ENCODE measurements around the gene MYL7.

Gene MYL7

GRCh38 chr7:44100458-44101302 lies 40.5 kb downstream of the MYL7 start:
- DNase-seq, result no peak

GRCh38 chr7:44099669-44100068 lies 41.5 kb downstream of the MYL7 start:
- DNase-seq, result no peak

GRCh38 chr7:44098092-44099068 lies 42.8 kb downstream of the MYL7 start:
- no peak for DNase-seq

DNA sequence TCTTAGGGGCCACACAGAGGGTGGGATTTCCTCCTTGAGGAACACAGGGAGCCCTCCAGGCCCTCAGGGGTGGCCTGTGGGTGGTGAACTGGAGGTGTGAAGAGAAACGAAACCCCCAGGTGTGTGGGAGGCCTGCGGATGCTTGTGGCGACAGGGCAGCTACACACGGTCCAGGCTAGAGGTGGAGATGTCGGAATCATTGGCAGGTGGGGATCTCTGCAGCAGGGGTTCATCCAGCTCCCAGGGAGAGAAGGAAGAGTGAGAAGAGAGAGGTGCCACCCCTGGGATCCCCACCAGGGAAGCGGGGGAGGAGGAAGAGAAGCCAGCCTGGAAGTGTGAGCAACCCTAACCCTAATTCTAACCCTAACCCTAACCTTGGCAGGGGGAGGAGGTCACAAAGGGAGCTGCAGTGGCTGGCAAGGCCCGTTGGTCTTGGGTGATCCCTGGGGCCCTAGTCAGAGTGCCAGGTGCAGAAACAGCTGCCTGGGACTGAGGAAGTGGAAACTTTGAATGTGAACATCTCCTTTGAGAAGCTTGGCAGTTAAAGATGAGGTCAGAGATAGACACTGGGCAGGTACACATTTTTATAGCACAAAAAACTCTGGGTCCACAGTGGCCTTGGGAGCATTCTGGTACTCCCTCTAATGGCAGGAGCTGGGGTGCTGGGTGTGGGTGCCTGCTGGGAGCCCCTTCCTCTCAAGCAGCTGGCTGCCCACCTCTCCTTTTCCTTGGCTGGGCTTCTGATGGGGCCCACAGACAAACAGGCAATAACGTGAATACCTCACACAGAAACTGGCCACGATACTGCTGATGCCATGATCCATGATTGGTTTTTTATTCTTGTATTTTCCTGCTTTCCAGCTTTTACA lies 43.8 kb downstream of the MYL7 start:
- DNase-seq, result no peak

DNA sequence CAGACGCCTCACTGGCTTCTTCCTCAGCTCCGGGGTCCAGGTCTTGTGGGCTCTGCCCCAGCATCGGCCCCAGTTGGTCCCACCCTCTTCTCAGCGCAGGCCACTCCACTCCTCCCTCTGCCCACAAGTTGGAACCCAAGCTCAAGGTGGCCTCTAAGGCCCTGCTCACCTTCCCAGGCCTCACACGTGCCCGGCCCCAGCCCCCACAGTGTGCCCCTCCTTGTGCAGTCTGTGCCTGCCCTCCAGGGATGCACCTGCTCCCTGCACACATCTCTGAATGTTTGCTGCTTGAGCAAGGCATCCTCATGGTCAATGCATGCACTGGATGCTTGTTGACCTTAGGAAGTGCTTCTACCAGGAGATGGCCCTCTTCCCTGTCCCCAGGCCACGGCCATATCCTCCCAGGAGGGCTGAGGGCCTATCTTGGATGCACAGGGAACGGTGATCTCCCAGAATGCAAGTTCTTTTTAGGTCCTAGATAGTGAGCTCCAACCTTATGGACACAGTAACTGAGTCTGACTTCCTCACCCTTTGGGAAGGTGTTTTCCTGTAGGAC lies 44.7 kb downstream of the MYL7 start:
- DNase-seq, result no peak

GRCh38 chr7:44095781-44096180 lies 45.4 kb downstream of the MYL7 start:
- no peak for DNase-seq

- DNase-seq, result no peak
These were observed 46.1 kb downstream of the MYL7 start for GRCh38 chr7:44094883-44095592.

DNA sequence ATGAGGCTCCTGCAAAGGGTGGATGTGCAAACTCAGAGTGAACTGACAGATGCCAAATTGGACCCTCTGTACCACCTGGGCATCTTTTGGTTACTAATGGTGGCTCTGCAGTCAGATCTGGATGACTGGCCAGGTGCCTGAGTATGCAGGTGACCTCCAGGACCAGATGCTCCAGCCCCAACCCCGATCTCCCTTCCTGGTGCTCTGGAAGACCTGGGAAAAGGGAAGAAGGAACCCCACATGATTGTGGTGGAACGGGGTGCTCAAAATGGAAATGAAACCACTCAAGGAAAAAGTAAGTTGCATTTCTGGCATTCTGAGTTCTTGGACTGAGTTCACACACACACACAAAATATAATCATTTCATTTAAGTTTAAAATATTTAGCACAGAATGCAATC lies 46.8 kb downstream of the MYL7 start:
- no peak for DNase-seq

GRCh38 chr7:44093102-44093641 lies 48.0 kb downstream of the MYL7 start:
- no peak for DNase-seq

Measured in right kidney (tissue), 1 donor.